ENCODE measurements around the gene GET4. TPM values are rescaled to one million over a fixed set of nuclear protein-coding genes. Genes with fewer than 3 reads are reported as not detected.
A peak's percentile ranks its signal among the peaks of the same experiment; 100 is the strongest.

The GET4 gene
- total RNA-seq, 1 donor from 2014 or later: 44.5 TPM

GRCh38 chr7:880450-880849 is 4.1 kb downstream of the GET4 start:
- no peak overlapping the region for H3K4me3 ChIP-seq (ENCODE audit: low read depth, low read length)
- no peak for FAIRE-seq
- no peaks in the 10 kb centered on the region for H3K27me3 ChIP-seq (ENCODE audit: control insufficient read depth, insufficient read depth, low read length)
- no peak for DNase-seq (ENCODE audit: low read depth)
- peaks cover 7% of the 10 kb centered on the region for H3K36me3 ChIP-seq (ENCODE audit: control insufficient read depth, insufficient read depth, low read length)
- no peak for TF ChIP-seq CTCF (IDR thresholded peaks at IDR 0.05; ENCODE audit: insufficient read depth, low read length, severe bottlenecking)

- no peaks in the 10 kb centered on the region for H3K27me3 ChIP-seq (ENCODE audit: control insufficient read depth, insufficient read depth, low read length)
- peaks cover 12% of the 10 kb centered on the region for H3K36me3 ChIP-seq (ENCODE audit: control insufficient read depth, insufficient read depth, low read length)
- FAIRE-seq: peak; percentile 55
- DNase-seq (ENCODE audit: low read depth): no peak
- no peak for TF ChIP-seq CTCF (IDR thresholded peaks at IDR 0.05; ENCODE audit: insufficient read depth, low read length, severe bottlenecking)
- no peak overlapping the region for H3K4me3 ChIP-seq (ENCODE audit: low read depth, low read length)
These were observed 5.3 kb downstream of the GET4 start for GRCh38 chr7:881441-882234.

- Histone ChIP-seq H3K4me3 (ENCODE audit: low read depth, low read length) (no peak overlapping the region), H3K36me3 (ENCODE audit: control insufficient read depth, insufficient read depth, low read length) (peaks cover 20% of the 10 kb centered on the region), H3K27me3 (ENCODE audit: control insufficient read depth, insufficient read depth, low read length) (no peaks in the 10 kb centered on the region)
- no peak for FAIRE-seq
- no peak for TF ChIP-seq CTCF (IDR thresholded peaks at IDR 0.05; ENCODE audit: insufficient read depth, low read length, severe bottlenecking)
- no peak for DNase-seq (ENCODE audit: low read depth)
These were observed 6.1 kb downstream of the GET4 start for GRCh38 chr7:882336-883035.

GRCh38 chr7:883055-884021 is 7.0 kb downstream of the GET4 start:
- TF ChIP-seq CTCF (IDR thresholded peaks at IDR 0.05; ENCODE audit: insufficient read depth, low read length, severe bottlenecking): peak; percentile 13
- Histone ChIP-seq H3K4me3 (ENCODE audit: low read depth, low read length) (no peak overlapping the region), H3K36me3 (ENCODE audit: control insufficient read depth, insufficient read depth, low read length) (peaks cover 28% of the 10 kb centered on the region), H3K27me3 (ENCODE audit: control insufficient read depth, insufficient read depth, low read length) (no peaks in the 10 kb centered on the region)
- DNase-seq (ENCODE audit: low read depth) (no peak), FAIRE-seq (no peak)

- TF ChIP-seq CTCF (IDR thresholded peaks at IDR 0.05; ENCODE audit: insufficient read depth, low read length, severe bottlenecking): no peak
- FAIRE-seq (no peak), DNase-seq (ENCODE audit: low read depth) (no peak)
- no peak overlapping the region for H3K4me3 ChIP-seq (ENCODE audit: low read depth, low read length)
- H3K27me3 ChIP-seq (ENCODE audit: control insufficient read depth, insufficient read depth, low read length): no peaks in the 10 kb centered on the region
- peaks cover 30% of the 10 kb centered on the region for H3K36me3 ChIP-seq (ENCODE audit: control insufficient read depth, insufficient read depth, low read length)
These were observed 8.0 kb downstream of the GET4 start for GRCh38 chr7:884191-885003.
